A549 (cell line): ENCODE results near the gene BCAS1.

Experiments
- BHLHE40 ChIP-seq: IDR thresholded peaks from 2 replicates; pipeline ENCODE4 v1.6.1; 2012; ENCODE audit warnings: low read depth, low read length, inconsistent platforms
- CHD2 ChIP-seq: fragments of 150-350 bp; IDR thresholded peaks from 2 replicates; pipeline ENCODE4 v1.6.1; 2014; ENCODE audit warnings: low read length; ENCODE audit not compliant: partially characterized antibody
- CTCF ChIP-seq: fragments of >200 bp; sonication (Bioruptor Twin); formaldehyde crosslinking; IDR thresholded peaks from 3 replicates; pipeline ENCODE4 v1.5.1; 2016
- JUNB ChIP-seq: fragments of >200 bp; sonication (Bioruptor Twin); formaldehyde crosslinking; IDR thresholded peaks from 2 replicates; pipeline ENCODE4 v1.6.1; 2016
- MAX ChIP-seq: IDR thresholded peaks from 2 replicates; pipeline ENCODE4 v1.6.1; 2012
- MYC ChIP-seq: IDR thresholded peaks from 2 replicates; pipeline ENCODE4 v1.6.1; 2012; ENCODE audit warnings: mild to moderate bottlenecking, inconsistent platforms, low read length, improper control_type of control experiment, borderline replicate concordance
- RCOR1 ChIP-seq: fragments of 150-350 bp; IDR thresholded peaks from 2 replicates; pipeline ENCODE4 v1.6.1; 2014; ENCODE audit warnings: antibody characterized with exemption, low read length, low read depth
- REST ChIP-seq: fragments of 200-600 bp; sonication (generic); IDR thresholded peaks from 2 replicates; pipeline ENCODE4 v1.6.1; 2016; ENCODE audit warnings: antibody characterized with exemption, mild to moderate bottlenecking, moderate library complexity
- ZNF302 ChIP-seq: fragments of 250-450 bp; sonication (Bioruptor Pico); IDR thresholded peaks from 2 replicates; pipeline ENCODE4 v1.9.0; 2021; ENCODE audit warnings: inconsistent platforms, mild to moderate bottlenecking, moderate library complexity

- no peak for TF ChIP-seq RCOR1
- TF ChIP-seq CTCF, result no peak
- no peak for TF ChIP-seq MYC
- no peak for TF ChIP-seq JUNB
- TF ChIP-seq REST, result no peak
- TF ChIP-seq CHD2, result no peak
- TF ChIP-seq MAX, result no peak
- no peak for TF ChIP-seq ZNF302
- TF ChIP-seq BHLHE40, result no peak
These were observed 9.1 kb downstream of the BCAS1 start for GRCh38 chr20:54061101-54061881.
